HG02759 (cell line): Measurements from ENCODE around the gene ZCCHC24.

Source experiments
- ATAC-seq: cut with Tn5 transposase; IDR thresholded peaks from one replicate; pipeline ENCODE4 v1.9.1; 2021; ENCODE audit warnings: mild to moderate bottlenecking, moderate library complexity; ENCODE audit not compliant: unreplicated experiment

ZCCHC24 gene

GRCh38 chr10:79401015-79401921 lies 44.2 kb downstream of the ZCCHC24 start:
- no peak for ATAC-seq

- ATAC-seq, result peak; percentile 80
Observed at GRCh38 chr10:79400146-79401004, 45.0 kb downstream of the ZCCHC24 start.

- ATAC-seq, result no peak
Observed at GRCh38 chr10:79399223-79399831, 46.1 kb downstream of the ZCCHC24 start.

GRCh38 chr10:79398642-79399041 lies 46.8 kb downstream of the ZCCHC24 start:
- no peak for ATAC-seq

- no peak for ATAC-seq
Observed at GRCh38 chr10:79397575-79398303, 47.7 kb downstream of the ZCCHC24 start.

- ATAC-seq, result no peak
Observed at GRCh38 chr10:79397051-79397450, 48.4 kb downstream of the ZCCHC24 start.

GRCh38 chr10:79396520-79396919 lies 48.9 kb downstream of the ZCCHC24 start:
- no peak for ATAC-seq

GRCh38 chr10:79394664-79395063 lies 50.8 kb downstream of the ZCCHC24 start:
- ATAC-seq, result no peak

- ATAC-seq, result no peak
Observed at GRCh38 chr10:79393924-79394610, 51.4 kb downstream of the ZCCHC24 start.

GRCh38 chr10:79393221-79393923 lies 52.1 kb downstream of the ZCCHC24 start:
- ATAC-seq, result no peak

GRCh38 chr10:79392506-79393176 lies 52.8 kb downstream of the ZCCHC24 start:
- no peak for ATAC-seq

- ATAC-seq, result no peak
Observed at GRCh38 chr10:79392020-79392398, 53.4 kb downstream of the ZCCHC24 start.

- no peak for ATAC-seq
Observed at GRCh38 chr10:79391231-79392019, 54.0 kb downstream of the ZCCHC24 start.

- ATAC-seq, result no peak
Observed at GRCh38 chr10:79390551-79391229, 54.7 kb downstream of the ZCCHC24 start.

- ATAC-seq, result no peak
Observed at GRCh38 chr10:79390057-79390456, 55.4 kb downstream of the ZCCHC24 start.

GRCh38 chr10:79387974-79388850 lies 57.2 kb downstream of the ZCCHC24 start:
- no peak for ATAC-seq
